Measurements from ENCODE around the gene MPRIP.

The MPRIP gene

DNA sequence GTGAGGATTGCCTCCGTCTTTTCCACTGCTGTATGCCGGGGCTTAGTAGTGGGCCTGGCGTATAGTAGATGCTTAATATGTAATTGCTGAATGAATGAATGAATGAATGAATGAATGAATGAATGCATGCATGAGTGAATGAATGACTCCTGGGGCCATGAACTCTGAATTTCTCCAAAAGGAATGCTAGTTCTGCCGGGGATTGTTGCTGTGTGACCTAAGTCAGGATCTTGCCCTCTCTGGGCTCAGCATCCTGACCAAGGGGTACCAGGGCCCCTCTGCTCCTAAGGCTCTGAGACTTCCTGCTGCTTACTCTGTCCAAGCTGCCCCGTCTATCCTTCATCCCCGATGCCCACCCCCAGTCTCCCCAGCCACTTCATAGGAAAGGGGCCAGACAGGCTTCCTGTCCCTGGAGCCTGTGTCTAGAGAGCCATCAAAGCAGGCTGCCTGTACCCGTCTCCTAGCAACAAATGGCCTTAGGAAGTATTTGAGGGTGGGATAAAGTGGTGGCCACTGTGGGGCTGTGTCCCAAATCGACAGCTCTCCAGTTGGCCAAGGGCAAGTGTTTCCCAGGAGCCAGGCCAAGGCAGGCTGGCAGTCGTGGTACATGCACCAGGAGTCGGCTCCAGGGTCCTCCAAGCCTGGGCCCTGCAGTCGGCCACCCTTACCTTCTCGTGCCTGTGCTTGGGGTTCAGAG lies 11.6 kb upstream of the MPRIP start:
- H3K4me3 ChIP-seq (replicated peaks; ENCODE audit: low read depth, low read length), result no peak overlapping the region
- TF ChIP-seq, protein P1, sequence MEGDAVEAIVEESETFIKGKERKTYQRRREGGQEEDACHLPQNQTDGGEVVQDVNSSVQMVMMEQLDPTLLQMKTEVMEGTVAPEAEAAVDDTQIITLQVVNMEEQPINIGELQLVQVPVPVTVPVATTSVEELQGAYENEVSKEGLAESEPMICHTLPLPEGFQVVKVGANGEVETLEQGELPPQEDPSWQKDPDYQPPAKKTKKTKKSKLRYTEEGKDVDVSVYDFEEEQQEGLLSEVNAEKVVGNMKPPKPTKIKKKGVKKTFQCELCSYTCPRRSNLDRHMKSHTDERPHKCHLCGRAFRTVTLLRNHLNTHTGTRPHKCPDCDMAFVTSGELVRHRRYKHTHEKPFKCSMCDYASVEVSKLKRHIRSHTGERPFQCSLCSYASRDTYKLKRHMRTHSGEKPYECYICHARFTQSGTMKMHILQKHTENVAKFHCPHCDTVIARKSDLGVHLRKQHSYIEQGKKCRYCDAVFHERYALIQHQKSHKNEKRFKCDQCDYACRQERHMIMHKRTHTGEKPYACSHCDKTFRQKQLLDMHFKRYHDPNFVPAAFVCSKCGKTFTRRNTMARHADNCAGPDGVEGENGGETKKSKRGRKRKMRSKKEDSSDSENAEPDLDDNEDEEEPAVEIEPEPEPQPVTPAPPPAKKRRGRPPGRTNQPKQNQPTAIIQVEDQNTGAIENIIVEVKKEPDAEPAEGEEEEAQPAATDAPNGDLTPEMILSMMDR (IDR thresholded peaks at IDR 0.05; ENCODE audit: insufficient read depth, low read length, poor library complexity, severe bottlenecking), result no peak
- no peak for DNase-seq (ENCODE audit: extremely low read depth, insufficient read length)
- H3K27me3 ChIP-seq (replicated peaks; ENCODE audit: control insufficient read depth, insufficient read depth, low read length), result no peaks in the 10 kb centered on the region
- no peaks in the 10 kb centered on the region for H3K36me3 ChIP-seq (ENCODE audit: control insufficient read depth, insufficient read depth, low read length)

DNA sequence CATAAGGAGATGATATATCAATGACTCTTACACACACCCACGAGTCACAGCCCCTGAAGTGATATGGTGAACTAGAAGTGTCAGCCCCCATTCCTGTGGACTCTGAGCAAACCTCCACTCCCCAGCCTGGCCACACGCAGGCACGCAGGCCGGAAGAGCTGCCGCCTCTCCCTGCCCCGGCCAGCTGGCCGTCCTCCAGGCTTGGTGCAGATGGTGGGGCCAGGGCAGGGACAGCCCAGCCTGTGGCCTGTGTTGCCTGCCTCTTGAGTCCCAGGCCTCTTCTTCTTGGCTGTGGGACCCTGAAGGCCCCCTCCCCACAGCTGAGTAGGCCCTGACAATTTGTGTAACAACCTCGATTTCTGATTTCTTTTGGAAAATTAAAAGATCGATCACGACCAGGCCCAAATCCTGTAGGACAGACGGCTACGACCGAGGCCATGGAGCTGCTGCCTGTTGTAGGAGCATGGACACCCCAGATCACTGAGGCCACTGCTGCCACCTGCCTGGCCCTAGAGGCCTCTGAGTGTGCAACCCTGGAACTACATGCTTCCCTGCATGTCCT lies 10.0 kb upstream of the MPRIP start:
- TF ChIP-seq, protein P1 (IDR thresholded peaks at IDR 0.05; ENCODE audit: insufficient read depth, low read length, poor library complexity, severe bottlenecking), result no peak
- H3K27me3 ChIP-seq (replicated peaks; ENCODE audit: control insufficient read depth, insufficient read depth, low read length), result no peaks in the 10 kb centered on the region
- no peak overlapping the region for H3K4me3 ChIP-seq (replicated peaks; ENCODE audit: low read depth, low read length)
- H3K36me3 ChIP-seq (ENCODE audit: control insufficient read depth, insufficient read depth, low read length), result no peaks in the 10 kb centered on the region
- DNase-seq (ENCODE audit: extremely low read depth, insufficient read length), result no peak

DNA sequence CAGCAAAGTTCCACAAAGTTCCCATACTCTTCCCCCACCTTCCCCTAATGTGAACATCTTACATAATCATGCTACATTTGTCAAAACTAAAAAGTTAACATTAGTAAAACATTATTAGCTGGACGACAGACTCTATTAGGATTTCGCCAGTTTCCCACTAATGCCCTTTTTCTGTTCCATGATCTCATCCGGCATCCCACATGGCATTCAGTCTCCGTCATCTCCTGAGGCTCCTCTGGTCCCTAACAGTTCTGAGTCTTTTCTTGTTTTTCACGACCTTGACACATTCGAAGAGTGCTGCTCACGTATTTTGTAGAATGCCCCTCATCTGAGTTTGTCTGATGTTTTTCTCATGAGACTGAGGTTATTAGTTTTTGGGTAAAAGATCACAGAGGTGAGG lies 8.8 kb upstream of the MPRIP start:
- TF ChIP-seq, protein P1 (IDR thresholded peaks at IDR 0.05; ENCODE audit: insufficient read depth, low read length, poor library complexity, severe bottlenecking), result no peak
- no peaks in the 10 kb centered on the region for H3K27me3 ChIP-seq (replicated peaks; ENCODE audit: control insufficient read depth, insufficient read depth, low read length)
- H3K36me3 ChIP-seq (ENCODE audit: control insufficient read depth, insufficient read depth, low read length), result no peaks in the 10 kb centered on the region
- no peak for DNase-seq (ENCODE audit: extremely low read depth, insufficient read length)
- H3K4me3 ChIP-seq (replicated peaks; ENCODE audit: low read depth, low read length), result no peak overlapping the region

DNA sequence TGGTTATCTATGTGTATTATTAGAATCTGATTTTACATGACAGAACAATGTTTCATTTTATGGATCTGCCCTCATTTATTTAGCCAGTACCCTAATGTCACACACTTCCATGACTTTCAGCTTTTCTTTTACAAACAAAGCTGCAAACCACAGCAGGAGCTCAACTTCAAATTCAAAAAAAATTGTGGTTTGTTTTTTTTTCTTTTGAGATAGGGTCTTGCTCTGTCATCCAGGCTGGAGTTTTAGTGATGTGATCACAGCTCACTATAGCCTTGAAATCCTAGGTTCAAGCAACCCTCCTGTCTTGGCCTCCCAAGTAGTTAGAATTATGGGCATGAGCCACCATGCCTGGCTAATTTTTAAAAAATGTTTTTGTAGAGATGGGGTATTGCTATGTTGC lies 8.2 kb upstream of the MPRIP start:
- Histone ChIP-seq H3K36me3 (ENCODE audit: control insufficient read depth, insufficient read depth, low read length) (no peaks in the 10 kb centered on the region), H3K27me3 (replicated peaks; ENCODE audit: control insufficient read depth, insufficient read depth, low read length) (no peaks in the 10 kb centered on the region), H3K4me3 (replicated peaks; ENCODE audit: low read depth, low read length) (no peak overlapping the region)
- DNase-seq (ENCODE audit: extremely low read depth, insufficient read length), result no peak
- TF ChIP-seq, protein P1 (IDR thresholded peaks at IDR 0.05; ENCODE audit: insufficient read depth, low read length, poor library complexity, severe bottlenecking), result no peak

DNA sequence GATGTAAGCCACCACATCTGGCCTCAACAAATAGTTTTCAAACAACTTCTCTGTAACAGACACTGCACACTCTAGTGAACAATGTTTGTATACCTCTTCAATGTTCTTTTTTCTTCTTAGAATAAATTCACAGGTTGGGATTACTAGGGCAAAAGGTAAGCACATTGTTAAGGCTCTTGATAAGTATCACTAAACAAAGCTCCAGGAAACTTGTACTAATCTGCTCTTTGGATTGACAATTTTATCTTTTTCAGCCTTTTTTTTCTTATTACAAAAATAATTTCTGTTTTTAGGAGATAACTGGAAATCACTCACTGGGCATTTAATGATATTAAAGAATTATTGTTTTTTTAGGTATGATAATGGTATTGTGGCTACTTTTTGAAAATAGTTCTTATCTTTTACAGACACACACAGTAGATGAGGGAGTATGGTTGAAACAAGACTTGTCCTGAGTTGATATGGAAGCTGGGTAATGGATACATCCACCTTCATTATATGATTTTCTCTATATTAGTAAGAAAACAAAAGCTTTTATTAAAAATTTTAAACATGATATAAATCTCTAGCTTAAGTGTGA lies 7.7 kb upstream of the MPRIP start:
- no peak for DNase-seq (ENCODE audit: extremely low read depth, insufficient read length)
- Histone ChIP-seq H3K4me3 (replicated peaks; ENCODE audit: low read depth, low read length) (no peak overlapping the region), H3K27me3 (replicated peaks; ENCODE audit: control insufficient read depth, insufficient read depth, low read length) (no peaks in the 10 kb centered on the region), H3K36me3 (ENCODE audit: control insufficient read depth, insufficient read depth, low read length) (no peaks in the 10 kb centered on the region)
- TF ChIP-seq, protein P1 (IDR thresholded peaks at IDR 0.05; ENCODE audit: insufficient read depth, low read length, poor library complexity, severe bottlenecking), result no peak
